Transverse colon (tissue), 4 donors: ENCODE measurements around the gene IFT81. TPM values are rescaled to one million over a fixed set of nuclear protein-coding genes. Genes with fewer than 3 reads are reported as not detected.
A peak's percentile ranks its signal among the peaks of the same experiment; 100 is the strongest.

ENCODE experiments used
- DNase-seq: peaks from one replicate; pipeline ENCODE4 v3.0.0-alpha.2; 2019
- H3K27ac ChIP-seq, 4 donors: fragments of 200-600 bp; sonication (generic); 2 replicates each; pipeline ENCODE4 v1.5.1; 2016 to 2018; ENCODE audit warnings: inconsistent platforms in 4 of 4
- H3K27me3 ChIP-seq: fragments of 200-600 bp; sonication (generic); 2 replicates; pipeline ENCODE4 v1.5.1; 2017; ENCODE audit warnings: inconsistent platforms
- H3K36me3 ChIP-seq, 4 donors: fragments of 200-600 bp; sonication (generic); 2 replicates each; pipeline ENCODE4 v1.5.1; 2017 to 2019; ENCODE audit warnings: inconsistent platforms in 4 of 4
- H3K4me1 ChIP-seq, 4 donors: fragments of 200-600 bp; sonication (generic); 2 replicates each; pipeline ENCODE4 v1.5.1; 2017 to 2020; ENCODE audit warnings: inconsistent platforms in 4 of 4
- H3K4me3 ChIP-seq, 4 donors: fragments of 200-600 bp; sonication (generic); 1 replicate in 1 of 4; 2 replicates in 3 of 4; pipeline versions ENCODE4 v1.5.1 to v1.6.1; 2017 to 2019; ENCODE audit warnings: inconsistent platforms in 4 of 4
- H3K9me3 ChIP-seq, 2 donors: fragments of 200-600 bp; sonication (generic); 2 replicates each; pipeline ENCODE4 v1.5.1; 2017 to 2019; ENCODE audit warnings: inconsistent platforms in 2 of 2
- EP300 ChIP-seq: sonication (generic); formaldehyde crosslinking; IDR thresholded peaks from one replicate; pipeline ENCODE4 v1.6.1; 2017; ENCODE audit warnings: antibody characterized with exemption, low read depth
- POLR2A ChIP-seq: fragments of 450-650 bp; IDR thresholded peaks from one replicate; pipeline ENCODE4 v1.6.1; 2016; ENCODE audit warnings: antibody characterized with exemption, mild to moderate bottlenecking, moderate library complexity
- POLR2AphosphoS5 ChIP-seq, 3 donors: sonication (generic); formaldehyde crosslinking; IDR thresholded peaks; one replicate each; pipeline ENCODE4 v1.6.1; 2016; ENCODE audit warnings: antibody characterized with exemption in 3 of 3
- WGBS, 2 donors: methylation state at CpG; one replicate each; pipeline ENCODE4 v1.1.5; 2018; ENCODE audit warnings: low coverage in 1 of 2; 5-methylcytosine and 5-hydroxymethylcytosine counted together
- in situ Hi-C, 4 donors: fragments of 200-750 bp; cut with MboI; loops; one replicate each; pipeline versions ENCODE4 v1.15.0 to v1.15.1; 2017; ENCODE audit warnings: low sequenced_read_pairs in 3 of 4, low pct_ligation_motif_present in 1 of 4, low pct_unique_long_range_greater_than_20kb in 1 of 4
- intact Hi-C: fragments of 100-400 bp; cut with DNase I; formaldehyde crosslinking; loops from one replicate; pipeline ENCODE4 v1.15.1; 2023; ENCODE audit warnings: low total_unique reads
- total RNA-seq, 4 donors: library from RNA; depleted of rRNA; stranded (reverse); fragments of >200 nt; gene quantifications; one replicate each; pipeline ENCODE4 v1.1.0, GENCODE V29; 2016
- TF ChIP-seq, protein P1 (sequence below), 5 experiments: fragments of 200-600 bp in 3 of 5; fragments of 450-650 bp in 2 of 5; sonication (generic) in 3 of 5; IDR thresholded peaks; 1 replicate in 2 of 5; 2 replicates in 3 of 5; pipeline ENCODE4 v1.5.1; 2016 to 2017; ENCODE audit warnings: antibody characterized with exemption in 5 of 5, inconsistent platforms in 3 of 5, mild to moderate bottlenecking in 2 of 5, moderate library complexity in 1 of 5

Gene IFT81
- total RNA-seq, 4 donors from 2014 or later: 2.6 to 14.8 (median 6.4) TPM

DNA sequence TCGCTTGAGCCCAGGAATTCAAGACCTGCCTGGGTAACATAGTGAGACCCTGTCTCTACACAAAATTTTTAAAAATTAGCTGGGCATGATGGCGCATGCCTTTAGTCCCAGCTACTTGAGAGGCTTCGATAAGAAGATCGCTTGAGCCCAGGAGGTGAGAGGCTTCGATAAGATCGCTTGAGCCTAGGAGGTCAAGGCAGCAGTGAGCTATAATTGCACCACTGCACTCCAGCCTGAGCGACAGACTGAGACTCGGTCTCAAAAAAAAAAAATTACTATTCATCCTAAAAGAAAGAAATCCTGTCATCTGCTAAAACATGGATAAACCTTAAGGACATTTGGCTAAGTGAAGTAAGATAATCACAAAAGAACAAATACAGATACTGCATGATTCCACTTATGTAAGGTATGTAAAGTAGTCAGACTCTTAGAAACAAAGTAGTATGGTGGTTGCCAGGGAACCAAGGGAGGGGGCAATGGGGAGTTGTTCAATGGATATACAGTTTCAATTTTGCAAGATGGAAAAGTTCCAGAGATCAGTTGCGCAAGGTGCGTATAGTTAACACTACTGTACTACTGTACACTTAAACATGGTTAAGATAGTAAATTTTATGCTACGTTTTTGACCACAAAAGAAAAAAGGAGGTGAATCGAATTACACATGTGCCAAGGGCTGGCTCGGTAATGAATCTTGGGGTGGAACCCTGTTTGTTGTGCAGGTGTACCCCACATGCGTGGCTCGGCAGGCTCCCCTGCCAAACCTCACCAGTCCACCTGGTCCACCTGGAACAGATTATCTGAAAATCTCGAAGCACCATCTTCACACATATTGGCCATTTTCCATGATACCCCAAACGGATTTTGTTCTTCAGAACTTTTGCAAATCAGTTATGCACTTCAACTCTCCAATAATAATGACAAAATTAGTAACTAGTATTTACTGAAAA, 138.6 kb downstream of the IFT81 start:
- intact Hi-C loops (no loop called here), in situ Hi-C loops (no loop called here)
- no peak for DNase-seq
- TF ChIP-seq, protein P1, sequence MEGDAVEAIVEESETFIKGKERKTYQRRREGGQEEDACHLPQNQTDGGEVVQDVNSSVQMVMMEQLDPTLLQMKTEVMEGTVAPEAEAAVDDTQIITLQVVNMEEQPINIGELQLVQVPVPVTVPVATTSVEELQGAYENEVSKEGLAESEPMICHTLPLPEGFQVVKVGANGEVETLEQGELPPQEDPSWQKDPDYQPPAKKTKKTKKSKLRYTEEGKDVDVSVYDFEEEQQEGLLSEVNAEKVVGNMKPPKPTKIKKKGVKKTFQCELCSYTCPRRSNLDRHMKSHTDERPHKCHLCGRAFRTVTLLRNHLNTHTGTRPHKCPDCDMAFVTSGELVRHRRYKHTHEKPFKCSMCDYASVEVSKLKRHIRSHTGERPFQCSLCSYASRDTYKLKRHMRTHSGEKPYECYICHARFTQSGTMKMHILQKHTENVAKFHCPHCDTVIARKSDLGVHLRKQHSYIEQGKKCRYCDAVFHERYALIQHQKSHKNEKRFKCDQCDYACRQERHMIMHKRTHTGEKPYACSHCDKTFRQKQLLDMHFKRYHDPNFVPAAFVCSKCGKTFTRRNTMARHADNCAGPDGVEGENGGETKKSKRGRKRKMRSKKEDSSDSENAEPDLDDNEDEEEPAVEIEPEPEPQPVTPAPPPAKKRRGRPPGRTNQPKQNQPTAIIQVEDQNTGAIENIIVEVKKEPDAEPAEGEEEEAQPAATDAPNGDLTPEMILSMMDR (IDR thresholded peaks at IDR 0.05): no peak
- TF ChIP-seq EP300 (no peak), POLR2AphosphoS5 (IDR thresholded peaks at IDR 0.05) (no peak), POLR2A (no peak)
- no peaks in the 10 kb centered on the region for H3K36me3 ChIP-seq
- no peaks in the 10 kb centered on the region for H3K9me3 ChIP-seq
- 77 to 89% methylated on average over 13 to 17 of the region's 17 CpGs for WGBS, 2 donors
- H3K27ac ChIP-seq: no peak overlapping the region
- no peak overlapping the region for H3K4me3 ChIP-seq
- no peaks in the 10 kb centered on the region for H3K27me3 ChIP-seq
- H3K4me1 ChIP-seq: peaks cover 0 to 13% (median 7%) of the 10 kb centered on the region in 4 donors

DNA sequence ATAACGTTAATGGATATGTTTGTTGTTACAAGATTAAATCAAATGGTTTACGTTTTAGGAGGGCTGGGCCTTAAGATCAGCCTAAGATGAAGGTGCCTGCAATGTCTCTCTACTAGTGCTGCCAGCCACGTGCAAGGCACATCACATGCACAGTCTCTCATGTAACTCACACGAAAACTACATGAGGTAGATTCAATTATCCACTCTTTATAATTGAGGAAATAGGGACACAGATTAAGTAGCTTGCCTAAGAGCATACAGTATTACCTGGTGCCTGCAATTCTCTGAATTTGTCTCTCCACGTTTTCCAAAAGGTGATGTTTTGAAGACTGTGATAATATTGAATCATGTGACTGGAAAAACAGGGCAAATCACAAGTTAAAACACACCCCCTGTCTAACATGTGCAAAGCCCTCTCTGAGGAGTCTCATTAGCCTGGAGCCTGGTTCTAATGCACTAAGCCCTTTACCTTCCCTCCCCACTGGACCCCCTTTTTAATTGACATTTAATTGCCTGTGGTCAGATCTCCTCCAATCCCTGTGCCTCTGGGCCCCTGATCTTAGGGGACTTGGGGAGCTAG, 142.3 kb downstream of the IFT81 start:
- Histone ChIP-seq H3K9me3 (no peaks in the 10 kb centered on the region), H3K27ac (peak overlapping the region; percentile 48 to 56 (median 54)), H3K4me3 (no peak overlapping the region), H3K4me1 (peaks cover 11 to 35% (median 22%) of the 10 kb centered on the region in 4 donors), H3K27me3 (no peaks in the 10 kb centered on the region), H3K36me3 (no peaks in the 10 kb centered on the region)
- DNase-seq: no peak
- WGBS, 2 donors: 73 to 75% methylated on average over 2 to 5 of the region's 5 CpGs
- in situ Hi-C loops (no loop called here), intact Hi-C loops (no loop called here)
- no peak for TF ChIP-seq POLR2AphosphoS5 (IDR thresholded peaks at IDR 0.05)
- TF ChIP-seq, protein P1 (IDR thresholded peaks at IDR 0.05): no peak
- no peak for TF ChIP-seq EP300
- TF ChIP-seq POLR2A: no peak

DNA sequence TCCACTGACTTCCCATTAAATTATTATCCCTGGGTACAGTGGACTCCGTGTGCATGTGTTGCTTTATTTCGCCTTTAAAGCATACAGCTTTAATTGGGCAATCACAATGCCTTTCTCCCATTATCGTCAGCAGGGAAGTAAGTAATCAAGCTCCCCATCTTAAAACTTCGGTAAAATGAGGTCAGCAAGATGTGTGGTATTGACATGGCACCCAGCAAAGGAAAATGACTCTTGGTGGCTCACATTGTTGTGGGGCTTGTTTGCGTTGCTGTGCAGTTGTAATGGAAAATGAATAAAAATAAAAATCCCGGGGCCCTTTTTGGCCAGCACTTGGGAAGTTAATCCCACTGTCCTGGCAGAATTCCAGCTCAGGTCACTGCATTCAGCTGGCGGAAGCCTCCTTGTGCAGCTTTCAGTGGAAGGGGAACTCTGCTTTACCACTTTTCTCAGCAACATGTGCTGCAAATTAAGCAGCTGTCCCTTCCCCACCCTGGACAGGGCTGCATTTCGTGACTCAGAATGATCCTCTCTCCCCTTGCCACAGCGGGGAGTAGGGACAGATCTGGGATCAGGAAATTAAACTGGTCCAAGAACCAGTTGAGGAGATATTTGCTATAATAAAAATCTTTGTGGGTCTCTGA, 142.9 kb downstream of the IFT81 start:
- in situ Hi-C loops (no loop called here), intact Hi-C loops (no loop called here)
- no peak overlapping the region for H3K4me3 ChIP-seq
- H3K27me3 ChIP-seq: no peaks in the 10 kb centered on the region
- 30 to 50% methylated on average over 2 to 9 of the region's 9 CpGs for WGBS, 2 donors
- no peak for DNase-seq
- no peaks in the 10 kb centered on the region for H3K9me3 ChIP-seq
- TF ChIP-seq POLR2AphosphoS5 (IDR thresholded peaks at IDR 0.05): no peak
- TF ChIP-seq EP300: no peak
- TF ChIP-seq, protein P1 (IDR thresholded peaks at IDR 0.05): no peak
- no peak for TF ChIP-seq POLR2A
- H3K36me3 ChIP-seq: no peaks in the 10 kb centered on the region
- H3K4me1 ChIP-seq: peaks cover 11 to 35% (median 22%) of the 10 kb centered on the region in 4 donors
- H3K27ac ChIP-seq: peak overlapping the region; percentile 48 to 56 (median 54)

Other genes with a start within 250 kb of the IFT81 start
- gene GLTP, start 243.8 kb upstream of the IFT81 start, total RNA-seq: 100 to 1,000 TPM in 3 of 4 donors, 10 to 100 TPM in 1; 35.6 to 287 (median 167) TPM
- gene TCHP, start 224.1 kb upstream of the IFT81 start, total RNA-seq: 10 to 100 TPM; 27.5 to 54.7 (median 30.7) TPM
- gene GIT2, start 128.0 kb upstream of the IFT81 start, total RNA-seq: 10 to 100 TPM; 25.3 to 64.0 (median 44.0) TPM
- gene ANKRD13A, start 124.9 kb upstream of the IFT81 start, total RNA-seq: 100 to 1,000 TPM in 3 of 4 donors, 10 to 100 TPM in 1; 96.1 to 189 (median 115) TPM
- gene C12orf76, start 75.8 kb upstream of the IFT81 start, total RNA-seq: 10 to 100 TPM in 2 of 4 donors, 1 to 10 TPM in 1, not detected in 1; 9.3 to 11.0 (median 10.1) TPM
- 100 to 1,000 TPM; 128 to 185 (median 178) TPM for gene ATP2A2, start 156.9 kb downstream of the IFT81 start, total RNA-seq